GM21529 (cell line): ENCODE results near the gene LRRC45.
"Not testable (repeated sequence)": the region's sequence is repeated elsewhere in the genome, so short reads cannot be mapped to it uniquely, and the experiment has no call there.

Experiments
- ATAC-seq: cut with Tn5 transposase; IDR thresholded peaks from one replicate; pipeline ENCODE4 v1.9.1; 2021; ENCODE audit not compliant: unreplicated experiment

Gene LRRC45

GRCh38 chr17:82033359-82034085 lies 10.4 kb downstream of the LRRC45 start:
- no peak for ATAC-seq

GRCh38 chr17:82034371-82035011 lies 11.4 kb downstream of the LRRC45 start:
- no peak for ATAC-seq

- ATAC-seq, result no peak
These were observed 12.4 kb downstream of the LRRC45 start for GRCh38 chr17:82035488-82035887.

- ATAC-seq, result no peak
These were observed 13.0 kb downstream of the LRRC45 start for GRCh38 chr17:82035956-82036633.

DNA sequence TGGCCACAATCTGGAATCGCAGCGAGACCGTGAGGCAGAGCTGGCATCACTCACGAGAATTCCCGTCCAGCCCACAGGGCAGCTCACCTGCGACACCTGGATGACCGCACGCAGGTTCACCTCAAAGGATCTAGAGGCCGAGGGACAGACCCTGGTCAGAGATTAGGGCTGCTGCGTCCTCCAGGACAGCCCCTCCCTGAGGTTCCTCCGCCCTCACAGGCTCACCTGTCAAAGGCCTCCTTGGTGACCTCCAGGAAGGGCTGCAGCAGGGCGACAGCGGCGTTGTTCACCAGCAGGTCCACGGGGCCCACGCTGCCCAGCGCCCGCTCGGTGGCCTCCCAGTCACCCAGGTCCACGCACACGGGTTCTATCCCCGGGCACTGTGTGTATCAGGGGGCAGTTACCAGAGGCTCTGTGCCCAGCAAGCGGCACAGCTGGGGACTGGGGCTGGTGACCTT lies 13.6 kb downstream of the LRRC45 start:
- no peak for ATAC-seq

DNA sequence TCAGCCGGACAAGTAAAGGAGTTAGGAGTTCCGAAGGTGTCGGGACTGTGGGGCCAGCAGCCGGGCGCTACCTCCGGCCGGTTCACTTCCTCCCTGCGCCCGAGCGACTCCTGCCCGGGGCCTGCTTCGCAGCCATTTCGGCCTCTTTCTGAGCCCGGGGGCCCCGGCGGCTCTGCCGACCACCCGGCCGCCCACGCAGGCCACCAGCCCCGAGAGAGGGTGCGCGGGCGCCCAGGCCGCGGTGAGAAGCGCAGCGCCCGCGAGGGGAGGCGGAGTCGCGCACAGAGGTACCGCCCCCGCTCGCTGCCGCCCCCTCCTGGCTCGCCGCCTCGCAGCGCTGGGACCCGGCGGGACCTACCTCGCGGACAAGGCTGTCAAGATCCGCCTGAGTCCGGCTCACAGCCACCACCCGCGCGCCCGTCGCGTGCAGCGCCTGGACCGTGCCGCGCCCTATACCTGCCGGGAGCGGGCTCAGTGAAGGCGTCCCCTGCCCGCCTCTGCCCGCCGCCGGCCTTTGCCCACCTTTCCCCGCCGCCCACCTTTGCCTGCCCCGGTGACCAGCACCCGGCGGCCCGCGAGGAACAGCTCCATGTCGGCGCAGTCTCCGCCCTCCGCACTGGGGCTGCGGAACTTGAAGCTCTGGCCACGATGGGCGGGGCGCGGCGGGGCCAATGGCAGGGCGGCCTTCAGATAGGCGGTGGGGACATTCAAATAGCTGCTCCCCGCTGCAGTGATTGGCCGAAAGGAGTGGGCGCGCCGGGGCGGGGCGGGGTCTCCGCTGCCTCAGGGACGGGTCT lies 14.2 kb downstream of the LRRC45 start, which contains the start of gene DCXR:
DCXR (minus strand) TSS at position 606 of the 797 bp plus-strand sequence; CDS start at position 591, 15 bp downstream.
- peak; percentile 90 for ATAC-seq

DNA sequence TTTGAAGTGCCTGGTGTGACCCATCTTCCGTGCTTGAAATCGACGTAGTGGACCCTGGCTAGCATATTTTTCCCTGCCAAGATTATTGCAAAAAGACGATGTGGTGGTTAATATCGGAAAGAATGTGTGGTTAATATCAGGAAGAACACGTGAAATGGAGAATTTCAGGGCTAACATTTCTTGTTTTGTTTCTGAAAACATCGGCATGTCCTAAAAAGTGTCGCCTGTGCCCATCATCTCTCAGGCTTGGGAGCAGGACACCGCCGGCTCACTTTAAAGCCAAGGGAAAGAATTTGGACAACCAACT lies 14.7 kb downstream of the LRRC45 start:
- ATAC-seq, result no peak

- ATAC-seq, result not testable (repeated sequence)
These were observed 15.8 kb downstream of the LRRC45 start for GRCh38 chr17:82038796-82039409.

GRCh38 chr17:82039695-82040299 lies 16.7 kb downstream of the LRRC45 start:
- ATAC-seq, result no peak

- ATAC-seq, result no peak
These were observed 18.2 kb downstream of the LRRC45 start for GRCh38 chr17:82041144-82041814.

DNA sequence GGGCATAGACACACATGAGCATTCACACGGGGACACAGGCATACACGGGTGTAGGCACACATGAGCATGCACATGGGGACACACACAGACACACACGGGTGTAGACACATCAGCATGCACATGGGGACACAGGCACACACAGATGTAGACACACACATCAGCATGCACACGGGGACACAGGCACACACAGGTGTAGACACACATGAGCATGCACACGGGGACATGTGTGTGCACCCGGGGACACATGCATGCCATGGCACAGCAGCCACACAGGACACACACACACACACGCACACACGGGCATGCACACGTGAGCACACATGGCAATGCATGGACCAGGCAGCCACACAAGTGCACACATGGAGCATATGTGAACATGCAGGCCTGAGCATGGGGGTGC lies 19.5 kb downstream of the LRRC45 start:
- no peak for ATAC-seq

DNA sequence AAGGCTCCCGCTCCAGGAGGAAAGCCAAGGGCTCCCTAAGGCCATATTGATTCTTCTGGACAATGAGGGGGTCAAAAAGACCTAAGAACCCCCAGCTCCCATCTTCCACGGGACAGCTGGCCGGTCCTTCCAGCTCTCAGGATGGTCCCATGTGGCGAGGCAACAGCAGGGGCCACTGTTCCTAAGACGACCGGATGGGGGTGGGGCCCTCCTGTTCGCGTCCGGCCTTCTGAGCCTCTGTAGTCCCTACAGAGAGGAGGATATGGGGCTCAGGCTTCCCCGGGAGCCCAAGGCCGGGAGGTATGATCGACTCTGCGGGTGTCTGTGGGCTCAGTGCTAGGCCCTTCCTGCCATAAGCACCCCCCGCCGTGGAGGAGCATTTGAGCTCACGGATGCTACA lies 20.4 kb downstream of the LRRC45 start:
- ATAC-seq, result no peak

DNA sequence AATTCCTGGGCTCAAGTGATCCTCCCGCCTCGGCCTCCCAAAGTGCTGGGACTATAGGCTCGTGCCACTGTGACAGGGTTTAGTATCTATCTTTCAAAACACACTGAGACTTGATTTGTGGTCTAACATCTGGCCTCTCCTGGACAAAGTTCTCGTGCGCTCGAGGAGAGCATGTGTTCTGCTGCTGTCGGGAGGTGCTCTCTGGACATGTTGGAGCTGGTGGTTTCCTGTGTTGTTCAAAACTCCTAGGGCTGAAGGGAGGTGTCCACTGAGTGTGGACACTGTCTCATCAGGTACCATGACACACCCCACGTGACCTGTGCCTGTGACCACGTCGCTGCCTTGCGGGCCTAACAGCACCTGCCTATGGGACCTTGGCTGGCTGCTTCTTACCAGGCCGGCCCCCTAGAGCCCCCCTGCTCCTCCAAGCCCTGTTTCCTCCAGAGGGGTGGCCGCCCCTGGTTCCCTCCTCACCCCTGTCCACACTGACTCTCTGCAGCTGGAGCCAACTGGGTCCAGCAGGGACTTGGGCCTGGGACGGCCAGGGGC lies 22.9 kb downstream of the LRRC45 start:
- no peak for ATAC-seq

DNA sequence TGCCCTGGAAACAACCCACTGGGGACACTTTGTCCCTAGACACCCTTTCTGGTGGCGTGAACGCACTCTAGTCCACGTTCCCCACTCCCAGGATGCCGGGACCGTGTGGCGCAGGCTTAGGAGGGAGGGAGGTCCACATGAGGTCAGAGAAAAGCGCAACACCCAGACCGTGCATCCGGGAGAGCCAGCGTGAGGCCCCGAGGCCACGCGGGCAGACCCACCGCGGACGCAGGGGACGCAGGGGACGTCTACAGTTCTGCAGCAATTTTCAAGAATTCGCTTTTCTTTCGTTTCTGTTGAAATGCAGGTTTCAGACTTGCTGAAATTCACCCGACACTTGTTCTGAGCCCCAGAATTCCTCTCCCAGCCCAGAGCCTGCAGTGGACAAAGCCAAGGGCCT lies 23.8 kb downstream of the LRRC45 start:
- no peak for ATAC-seq

DNA sequence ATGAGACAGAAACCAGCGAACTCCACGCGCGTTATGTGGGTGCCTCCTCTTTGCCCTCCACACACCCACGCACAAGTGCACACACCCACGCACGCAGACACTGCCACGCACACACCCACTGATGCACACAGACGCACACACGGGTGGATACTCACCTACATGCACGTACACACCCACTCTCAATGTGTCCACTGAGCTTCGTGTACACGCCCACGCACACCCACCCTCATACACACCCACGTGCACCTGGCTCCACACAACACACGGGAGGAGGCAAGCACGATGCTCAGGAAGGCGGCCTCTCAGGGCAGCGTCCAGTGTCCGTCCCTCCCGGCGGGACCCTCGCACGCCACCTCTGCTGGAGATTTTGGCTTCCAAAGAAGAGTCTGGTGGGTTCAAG lies 24.3 kb downstream of the LRRC45 start:
- ATAC-seq, result no peak

- no peak for ATAC-seq
These were observed 24.9 kb downstream of the LRRC45 start for GRCh38 chr17:82047914-82048570.

DNA sequence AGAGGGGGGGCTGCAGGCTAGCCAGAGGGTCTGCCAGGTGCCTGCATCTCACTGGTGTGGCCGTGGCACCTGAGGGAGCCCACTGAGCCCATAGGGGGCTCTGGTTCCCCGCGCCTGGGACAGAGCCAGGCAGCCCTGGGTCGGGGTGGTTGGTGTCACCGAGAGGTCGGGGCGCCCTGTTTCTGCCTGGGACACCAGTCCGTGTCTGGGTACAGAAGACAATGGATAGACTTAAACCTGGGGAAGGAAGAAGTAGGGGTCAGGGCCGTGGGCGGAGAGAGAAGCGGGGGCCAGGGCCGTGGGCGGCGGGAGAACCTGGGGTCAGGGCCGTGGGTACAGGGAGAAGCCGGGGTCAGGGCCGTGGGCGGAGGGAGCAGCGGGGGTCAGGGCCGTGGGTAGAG lies 25.5 kb downstream of the LRRC45 start:
- ATAC-seq, result no peak

DNA sequence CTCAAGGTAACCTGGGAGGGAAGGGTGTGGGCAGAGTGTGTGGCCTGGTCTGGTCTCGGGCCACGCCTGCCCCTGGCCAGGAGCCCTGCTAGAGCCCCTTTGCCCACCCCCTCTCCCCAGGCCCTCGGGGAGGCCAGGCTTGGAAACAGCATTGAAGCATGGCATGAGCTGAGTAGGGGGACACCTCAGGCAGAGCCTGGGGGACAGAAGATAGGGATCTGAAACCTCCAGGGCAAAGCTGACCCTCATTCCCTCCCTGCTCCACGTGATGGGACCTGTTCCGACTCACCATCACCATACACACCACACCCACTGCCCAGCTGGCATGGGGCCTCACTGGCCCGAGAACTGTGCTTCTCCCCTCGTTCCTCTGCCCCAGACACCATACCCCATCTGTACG lies 26.0 kb downstream of the LRRC45 start:
- no peak for ATAC-seq

DNA sequence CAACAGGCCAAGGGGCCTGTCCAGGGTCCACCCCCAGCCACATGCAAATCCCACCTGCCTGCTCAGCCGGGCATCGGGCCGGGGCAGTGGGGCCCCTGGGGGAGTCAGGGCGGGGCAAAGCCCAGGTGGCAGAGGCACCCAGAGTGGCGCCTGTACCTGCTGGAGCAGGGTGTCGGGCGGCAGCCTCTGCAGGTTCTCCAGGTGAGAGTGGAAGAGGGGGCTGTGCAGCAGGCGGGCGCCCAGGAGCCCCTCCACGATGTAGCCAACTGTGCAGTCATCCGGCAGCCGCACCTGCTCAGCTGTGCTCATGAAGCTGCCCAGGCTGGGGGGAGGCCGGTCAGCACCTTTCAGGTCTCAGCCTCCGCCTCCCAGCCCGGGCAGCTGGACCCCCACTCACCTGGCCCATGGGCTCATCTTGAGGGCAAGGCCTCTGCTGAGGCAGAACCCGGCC lies 26.4 kb downstream of the LRRC45 start:
- ATAC-seq, result no peak
